SK-N-SH (cell line): ENCODE measurements around the gene RBM12. TPM values are rescaled to one million over a fixed set of nuclear protein-coding genes. Genes with fewer than 3 reads are reported as not detected.

ENCODE experiments used
- CTCF ChIA-PET: fragments of 300-600, 350-600 bp; formaldehyde crosslinking; extraction: SDS; loops from one replicate; lab custom pipeline; 2021; lab: Yijun Ruan, JAX
- POLR2A ChIA-PET: fragments of 350-600 bp; sonication (Branson Sonifier 250); formaldehyde crosslinking; extraction: SDS; loops from one replicate; lab custom pipeline; 2020; ENCODE audit warnings: antibody characterized with exemption, inconsistent platforms; lab: Yijun Ruan, JAX
- DNase-seq: peaks from one replicate; pipeline ENCODE4 v3.0.0; 2012
- H2AFZ ChIP-seq: fragments of 200-600 bp; sonication (generic); 2 replicates; pipeline ENCODE4 v1.8.1; 2016; ENCODE audit warnings: antibody characterized with exemption, mild to moderate bottlenecking, low read depth
- H3F3A ChIP-seq: fragments of 200-600 bp; sonication (generic); replicated peaks from 2 replicates; pipeline ENCODE3; 2016; ENCODE audit warnings: antibody characterized with exemption, mild to moderate bottlenecking; ENCODE audit not compliant: insufficient read depth
- H3K27ac ChIP-seq, 2 experiments: fragments of 200-500 bp in 1 of 2; fragments of 200-600 bp in 1 of 2; sonication (Bioruptor generic) in 1 of 2; sonication (generic), shearing (Covaris generic) in 1 of 2; 2 replicates each; pipeline versions ENCODE4 v1.5.1 to v1.6.1; 2014 to 2016; ENCODE audit warnings: low read depth in 2 of 2, inconsistent platforms in 1 of 2, low read length in 1 of 2, mild to moderate bottlenecking in 1 of 2, mixed read lengths in 1 of 2
- H3K27me3 ChIP-seq: fragments of 200-600 bp; sonication (generic), shearing (Covaris generic); 2 replicates; pipeline ENCODE4 v1.6.1; 2016; ENCODE audit warnings: mixed run types; ENCODE audit not compliant: insufficient read depth
- H3K36me3 ChIP-seq, 2 experiments: fragments of 200-500 bp in 1 of 2; fragments of 200-600 bp in 1 of 2; sonication (Bioruptor generic) in 1 of 2; sonication (generic) in 1 of 2; replicated peaks in 1 of 2; 2 replicates each; pipeline versions ENCODE3 to v1.5.1; 2014 to 2016; ENCODE audit warnings: low read length in 1 of 2, mild to moderate bottlenecking in 1 of 2; ENCODE audit not compliant: insufficient read depth in 2 of 2, control insufficient read depth in 1 of 2
- H3K4me1 ChIP-seq, 2 experiments: fragments of 200-500 bp in 1 of 2; fragments of 200-600 bp in 1 of 2; sonication (Bioruptor generic) in 1 of 2; sonication (generic), shearing (Covaris generic) in 1 of 2; 2 replicates each; pipeline versions ENCODE4 v1.5.1 to v1.6.1; 2014 to 2016; ENCODE audit warnings: low read depth in 1 of 2, low read length in 1 of 2, mixed run types in 1 of 2; ENCODE audit not compliant: insufficient read depth in 2 of 2, control insufficient read depth in 1 of 2
- H3K4me2 ChIP-seq: fragments of 200-600 bp; sonication (generic), shearing (Covaris generic); 2 replicates; pipeline ENCODE4 v1.6.1; 2017; ENCODE audit warnings: mixed run types
- H3K4me3 ChIP-seq, 2 experiments: fragments of 200-500 bp in 1 of 2; fragments of 200-600 bp in 1 of 2; sonication (Bioruptor generic) in 1 of 2; sonication (generic), shearing (Covaris generic) in 1 of 2; 2 replicates each; pipeline versions ENCODE4 v1.5.1 to v1.8.1; 2014 to 2016; ENCODE audit warnings: low read depth in 2 of 2, inconsistent platforms in 1 of 2, low read length in 1 of 2, mild to moderate bottlenecking in 1 of 2, mixed read lengths in 1 of 2, moderate library complexity in 1 of 2
- H3K79me2 ChIP-seq: fragments of 200-600 bp; sonication (generic); 2 replicates; pipeline ENCODE4 v1.8.1; 2017; ENCODE audit warnings: mild to moderate bottlenecking; ENCODE audit not compliant: insufficient read depth
- H3K9ac ChIP-seq: fragments of 200-600 bp; sonication (generic); 2 replicates; pipeline ENCODE4 v1.6.1; 2017; ENCODE audit warnings: mixed run types
- H3K9me2 ChIP-seq: fragments of 200-600 bp; sonication (generic); 2 replicates; pipeline ENCODE4 v1.6.1; 2017; ENCODE audit warnings: mixed run types
- H3K9me3 ChIP-seq: fragments of 200-600 bp; sonication (generic); 2 replicates; pipeline ENCODE4 v1.6.1; 2017; ENCODE audit warnings: mixed run types, mild to moderate bottlenecking, moderate library complexity
- H4K20me1 ChIP-seq: fragments of 200-600 bp; sonication (generic); 2 replicates; pipeline ENCODE4 v1.6.1; 2017; ENCODE audit warnings: mild to moderate bottlenecking, mixed run types; ENCODE audit not compliant: insufficient read depth
- ELF1 ChIP-seq: IDR thresholded peaks from 2 replicates; pipeline ENCODE4 v1.4.0; 2012
- FOXJ3 ChIP-seq: sonication (generic); formaldehyde crosslinking; IDR thresholded peaks from 2 replicates; pipeline ENCODE4 v1.5.1; 2020; ENCODE audit warnings: mild to moderate bottlenecking, missing genetic modification reagents
- FOXM1 ChIP-seq: IDR thresholded peaks from 2 replicates; pipeline ENCODE4 v1.4.0; 2012; ENCODE audit warnings: low read depth, mild to moderate bottlenecking
- GATA2 ChIP-seq: sonication (generic); formaldehyde crosslinking; IDR thresholded peaks from 2 replicates; pipeline ENCODE4 v1.5.0; 2020; ENCODE audit warnings: mild to moderate bottlenecking, missing genetic modification reagents
- JUND ChIP-seq: IDR thresholded peaks from 2 replicates; pipeline ENCODE4 v1.4.0; 2012
- MAX ChIP-seq: IDR thresholded peaks from 2 replicates; pipeline ENCODE4 v1.4.0; 2012; ENCODE audit warnings: low read depth
- MEF2A ChIP-seq: IDR thresholded peaks from 2 replicates; pipeline ENCODE4 v1.4.0; 2012; ENCODE audit warnings: low read depth, borderline replicate concordance
- MXI1 ChIP-seq: IDR thresholded peaks from 2 replicates; pipeline ENCODE4 v1.6.1; 2012; ENCODE audit warnings: mild to moderate bottlenecking, low read depth, low read length, improper control_type of control experiment
- NFIC ChIP-seq: IDR thresholded peaks from 2 replicates; pipeline ENCODE4 v1.4.0; 2012; ENCODE audit warnings: borderline replicate concordance
- POLR2AphosphoS5 ChIP-seq: IDR thresholded peaks from 2 replicates; pipeline ENCODE4 v1.6.1; 2012; ENCODE audit warnings: low read depth, low read length
- RAD21 ChIP-seq: IDR thresholded peaks from 2 replicates; pipeline ENCODE4 v1.6.1; 2012; ENCODE audit warnings: mild to moderate bottlenecking, low read length
- RCOR1 ChIP-seq: fragments of 150-350 bp; IDR thresholded peaks from 2 replicates; pipeline ENCODE4 v1.6.1; 2017; ENCODE audit warnings: antibody characterized with exemption, low read length
- SIN3A ChIP-seq: IDR thresholded peaks from 2 replicates; pipeline ENCODE4 v1.6.1; 2012; ENCODE audit warnings: low read depth, mild to moderate bottlenecking, low read length, moderate library complexity, borderline replicate concordance
- SMC3 ChIP-seq: IDR thresholded peaks from 2 replicates; pipeline ENCODE4 v1.6.1; 2012; ENCODE audit warnings: low read depth, low read length, improper control_type of control experiment
- TAF1 ChIP-seq: IDR thresholded peaks from 2 replicates; pipeline ENCODE4 v1.6.1; 2012; ENCODE audit warnings: low read depth, mild to moderate bottlenecking, low read length, moderate library complexity, borderline replicate concordance
- WGBS: methylation state at CpG from one replicate; pipeline ENCODE4 v1.1.6; 2017; ENCODE audit warnings: low lambda C conversion rate; 5-methylcytosine and 5-hydroxymethylcytosine counted together
- polyA plus RNA-seq, 3 experiments: library from polyadenylated mRNA; depleted of rRNA; stranded (reverse); fragments of >200 nt; gene quantifications; 2 replicates each; pipeline ENCODE4 v1.2.3, GENCODE V29; 2012
- TF ChIP-seq, protein P1 (sequence below): fragments of 200-600 bp; sonication (generic); IDR thresholded peaks from 2 replicates; pipeline ENCODE4 v1.6.1; 2017; ENCODE audit warnings: antibody characterized with exemption, mild to moderate bottlenecking, moderate library complexity
- TF ChIP-seq, protein P2 (sequence below): IDR thresholded peaks from 2 replicates; pipeline ENCODE4; 2012

The RBM12 gene
- polyA plus RNA-seq, 1 of the 3 experiments (the other 2 are of a cell fraction), result 41.9 TPM

DNA sequence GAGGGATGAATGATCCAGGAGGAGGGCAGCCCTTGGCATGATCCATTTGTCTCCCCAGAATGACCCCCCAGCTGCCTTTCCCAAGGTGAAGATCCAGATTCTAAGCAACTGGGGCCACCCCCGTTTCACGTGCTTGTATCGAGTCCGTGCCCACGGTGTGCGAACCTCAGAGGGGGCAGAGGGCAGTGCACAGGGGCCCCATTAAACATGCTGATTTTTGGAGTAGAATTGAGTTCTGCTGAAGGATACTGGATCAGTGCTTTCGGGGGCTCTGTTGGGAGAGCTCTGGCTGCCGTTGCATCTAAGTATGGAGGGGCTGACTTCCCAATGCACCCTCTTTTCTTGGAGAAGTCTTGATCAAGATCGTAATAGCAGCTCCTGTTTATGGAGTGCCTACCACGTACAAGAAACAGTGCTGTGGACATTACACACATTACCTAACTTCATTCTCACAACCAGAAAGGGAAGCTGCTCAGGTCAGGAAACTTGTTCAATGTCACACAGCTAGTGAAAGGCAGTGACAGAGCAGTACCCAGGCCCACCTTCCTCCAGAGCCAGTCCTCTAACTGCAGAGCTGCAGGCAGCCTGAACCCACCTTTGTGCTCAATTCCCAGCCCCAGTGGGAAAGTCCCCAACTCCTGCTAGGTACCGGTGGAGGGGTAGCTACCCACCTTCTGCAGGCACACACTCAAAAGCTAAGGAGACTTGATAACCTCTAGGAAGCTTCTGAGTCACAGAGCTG is 43.7 kb downstream of the RBM12 start:
- Histone ChIP-seq H3K27me3 (no peaks in the 10 kb centered on the region), H4K20me1 (no peaks in the 10 kb centered on the region), H3K4me3 (no peak overlapping the region), H3K79me2 (peaks cover 14% of the 10 kb centered on the region), H3K9me2 (no peaks in the 10 kb centered on the region), H3K4me2 (no peak overlapping the region), H3F3A (peaks cover 51% of the 10 kb centered on the region), H3K9me3 (no peaks in the 10 kb centered on the region), H3K27ac (no peak overlapping the region), H2AFZ (no peak overlapping the region), H3K9ac (no peak overlapping the region), H3K36me3 (peaks cover 14 to 28% of the 10 kb centered on the region in 2 experiments), H3K4me1 (peaks cover 8 to 11% of the 10 kb centered on the region in 2 experiments; a peak in 1 of 4 replicates)
- TF ChIP-seq ELF1 (no peak), MEF2A (no peak), NFIC (no peak), FOXJ3 (CRISPR knock-in tag) (no peak), POLR2AphosphoS5 (no peak), GATA2 (no peak), RCOR1 (no peak), SIN3A (no peak)
- 97% methylated on average over 10 of the region's 11 CpGs for WGBS
- ChIA-PET CTCF (interaction anchor here (0.8 to 4.9 kb wide), 16 partner anchors 10 to 499 kb away, joined by 3 to 42 read pairs (median 4); partner anchors contain the start of genes CPNE1 and RBM12), POLR2A (interaction anchor here (6.5 kb wide), 1 partner anchor 43 kb away, joined by 33 read pairs; the partner anchor contains the start of genes CPNE1 and RBM12)
- DNase-seq, result no peak

DNA sequence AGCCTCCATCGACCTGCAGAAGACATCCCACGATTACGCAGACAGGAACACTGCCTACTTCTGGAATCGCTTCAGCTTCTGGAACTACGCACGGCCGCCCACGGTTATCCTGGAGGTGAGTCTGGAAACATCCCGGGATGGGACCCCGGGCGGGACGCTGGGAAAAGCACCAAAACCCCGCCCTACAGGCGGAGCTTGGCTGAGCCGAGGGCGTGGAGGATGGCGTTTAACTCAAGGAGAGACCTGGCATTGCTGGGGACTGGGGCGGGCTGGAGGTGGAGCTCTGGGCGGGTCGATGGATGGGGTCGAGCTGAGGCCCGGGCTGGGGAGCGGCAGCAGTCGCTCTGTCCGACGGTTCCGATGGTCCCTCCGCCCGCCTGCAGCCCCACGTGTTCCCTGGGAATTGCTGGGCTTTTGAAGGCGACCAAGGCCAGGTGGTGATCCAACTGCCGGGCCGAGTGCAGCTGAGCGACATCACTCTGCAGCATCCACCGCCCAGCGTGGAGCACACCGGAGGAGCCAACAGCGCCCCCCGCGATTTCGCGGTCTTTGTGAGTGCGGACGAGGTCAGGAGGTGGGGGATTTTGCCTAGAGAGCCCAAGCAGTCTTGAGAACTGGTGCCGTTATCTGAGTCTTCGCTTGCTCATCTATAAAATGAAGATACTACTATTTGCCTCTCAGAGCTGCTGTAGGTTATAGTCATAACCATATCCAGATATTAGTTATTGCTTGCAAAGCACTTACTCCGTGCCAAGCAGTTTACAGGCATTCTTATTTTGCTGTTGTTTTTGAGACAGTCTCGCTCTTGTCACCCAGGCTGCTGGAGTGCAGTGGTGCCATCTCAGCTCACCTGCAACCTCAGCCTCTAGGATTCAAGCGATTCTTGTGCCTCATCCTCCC is 45.3 kb downstream of the RBM12 start:
- Histone ChIP-seq H3K27ac (peak overlapping the region; percentile 31 to 50; a peak in 3 of 4 replicates), H3K79me2 (peaks cover 14% of the 10 kb centered on the region), H3K9me3 (no peaks in the 10 kb centered on the region), H3K4me2 (peak overlapping the region; percentile 77), H3K9me2 (no peaks in the 10 kb centered on the region), H3K4me3 (peak overlapping the region; percentile 48 to 83), H3K36me3 (peaks cover 9 to 20% of the 10 kb centered on the region in 2 experiments), H3K9ac (peak overlapping the region; percentile 71), H3K4me1 (peaks cover 8 to 11% of the 10 kb centered on the region in 2 experiments; a peak in 1 of 4 replicates), H2AFZ (peak overlapping the region; percentile 76; the same call in 1 of the 2 replicates), H3F3A (peaks cover 55% of the 10 kb centered on the region), H3K27me3 (no peaks in the 10 kb centered on the region), H4K20me1 (no peaks in the 10 kb centered on the region)
- 9% methylated on average over 42 of the region's 49 CpGs for WGBS
- ChIA-PET POLR2A (interaction anchor here (0.6 to 6.5 kb wide), 7 partner anchors 15 to 335 kb away, joined by 3 to 33 read pairs (median 5); partner anchors contain the start of genes CPNE1, ERGIC3, NFS1 and RBM12), CTCF (interaction anchor here (0.6 to 4.9 kb wide), 41 partner anchors 9 to 500 kb away, joined by 3 to 42 read pairs (median 4); partner anchors contain the start of genes CPNE1, ERGIC3, NFS1 and RBM12)
- peak; percentile 90 for DNase-seq
- peak; percentile 44 for TF ChIP-seq RAD21
- no peak for TF ChIP-seq RCOR1
- peak; percentile 92 for TF ChIP-seq MXI1
- TF ChIP-seq JUND, result no peak
- peak; percentile 27 for TF ChIP-seq SMC3
- no peak for TF ChIP-seq FOXM1
- TF ChIP-seq, protein P1, sequence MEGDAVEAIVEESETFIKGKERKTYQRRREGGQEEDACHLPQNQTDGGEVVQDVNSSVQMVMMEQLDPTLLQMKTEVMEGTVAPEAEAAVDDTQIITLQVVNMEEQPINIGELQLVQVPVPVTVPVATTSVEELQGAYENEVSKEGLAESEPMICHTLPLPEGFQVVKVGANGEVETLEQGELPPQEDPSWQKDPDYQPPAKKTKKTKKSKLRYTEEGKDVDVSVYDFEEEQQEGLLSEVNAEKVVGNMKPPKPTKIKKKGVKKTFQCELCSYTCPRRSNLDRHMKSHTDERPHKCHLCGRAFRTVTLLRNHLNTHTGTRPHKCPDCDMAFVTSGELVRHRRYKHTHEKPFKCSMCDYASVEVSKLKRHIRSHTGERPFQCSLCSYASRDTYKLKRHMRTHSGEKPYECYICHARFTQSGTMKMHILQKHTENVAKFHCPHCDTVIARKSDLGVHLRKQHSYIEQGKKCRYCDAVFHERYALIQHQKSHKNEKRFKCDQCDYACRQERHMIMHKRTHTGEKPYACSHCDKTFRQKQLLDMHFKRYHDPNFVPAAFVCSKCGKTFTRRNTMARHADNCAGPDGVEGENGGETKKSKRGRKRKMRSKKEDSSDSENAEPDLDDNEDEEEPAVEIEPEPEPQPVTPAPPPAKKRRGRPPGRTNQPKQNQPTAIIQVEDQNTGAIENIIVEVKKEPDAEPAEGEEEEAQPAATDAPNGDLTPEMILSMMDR, result peak; percentile 69
- peak; percentile 48; the same call in 1 of the 2 replicates for TF ChIP-seq SIN3A
- TF ChIP-seq, protein P2, sequence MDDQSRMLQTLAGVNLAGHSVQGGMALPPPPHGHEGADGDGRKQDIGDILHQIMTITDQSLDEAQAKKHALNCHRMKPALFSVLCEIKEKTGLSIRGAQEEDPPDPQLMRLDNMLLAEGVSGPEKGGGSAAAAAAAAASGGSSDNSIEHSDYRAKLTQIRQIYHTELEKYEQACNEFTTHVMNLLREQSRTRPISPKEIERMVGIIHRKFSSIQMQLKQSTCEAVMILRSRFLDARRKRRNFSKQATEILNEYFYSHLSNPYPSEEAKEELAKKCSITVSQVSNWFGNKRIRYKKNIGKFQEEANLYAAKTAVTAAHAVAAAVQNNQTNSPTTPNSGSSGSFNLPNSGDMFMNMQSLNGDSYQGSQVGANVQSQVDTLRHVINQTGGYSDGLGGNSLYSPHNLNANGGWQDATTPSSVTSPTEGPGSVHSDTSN, result peak; percentile 9; the same call in 1 of the 2 replicates
- TF ChIP-seq MAX, result peak; percentile 84
- TF ChIP-seq POLR2AphosphoS5, result peak; percentile 63
- TF ChIP-seq GATA2, result no peak
- TF ChIP-seq TAF1, result peak; percentile 40; the same call in 1 of the 2 replicates
- TF ChIP-seq ELF1, result no peak
